Thyroid gland (tissue), 4 donors: ENCODE results near the gene BCAM.

Experiments
- POLR2A ChIP-seq, 2 donors: fragments of 450-650 bp; IDR thresholded peaks; one replicate each; pipeline ENCODE4 v1.6.1; 2017; ENCODE audit warnings: antibody characterized with exemption in 2 of 2, mild to moderate bottlenecking in 2 of 2, moderate library complexity in 1 of 2
- TF ChIP-seq, protein P1 (sequence below), 6 experiments: fragments of 200-600 bp in 3 of 6; fragments of 450-650 bp in 3 of 6; sonication (generic) in 3 of 6; IDR thresholded peaks; one replicate each; pipeline ENCODE4 v1.5.1; 2016 to 2019; ENCODE audit warnings: antibody characterized with exemption in 6 of 6, mild to moderate bottlenecking in 2 of 6, inconsistent platforms in 1 of 6, moderate library complexity in 1 of 6

DNA sequence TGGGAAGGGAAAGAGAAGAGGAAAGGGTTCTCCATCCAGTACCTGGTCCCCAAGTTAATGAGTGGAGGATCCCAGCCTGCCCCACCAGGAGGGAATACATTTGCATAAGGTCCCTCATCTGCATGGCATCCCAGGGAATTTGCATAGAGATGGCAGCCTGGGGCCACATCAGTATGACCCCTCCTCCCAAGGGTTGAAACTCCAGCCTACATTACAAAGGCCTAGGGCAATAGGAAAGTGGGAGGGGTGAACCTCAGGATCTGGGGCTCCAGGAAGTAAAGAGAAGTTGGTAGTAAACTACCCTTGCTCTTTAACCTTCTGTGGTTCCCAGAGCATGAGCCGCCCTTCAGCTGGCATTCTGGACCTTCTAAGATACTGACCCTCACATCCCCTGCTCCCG, 30.4 kb downstream of the BCAM start:
- TF ChIP-seq, protein P1, sequence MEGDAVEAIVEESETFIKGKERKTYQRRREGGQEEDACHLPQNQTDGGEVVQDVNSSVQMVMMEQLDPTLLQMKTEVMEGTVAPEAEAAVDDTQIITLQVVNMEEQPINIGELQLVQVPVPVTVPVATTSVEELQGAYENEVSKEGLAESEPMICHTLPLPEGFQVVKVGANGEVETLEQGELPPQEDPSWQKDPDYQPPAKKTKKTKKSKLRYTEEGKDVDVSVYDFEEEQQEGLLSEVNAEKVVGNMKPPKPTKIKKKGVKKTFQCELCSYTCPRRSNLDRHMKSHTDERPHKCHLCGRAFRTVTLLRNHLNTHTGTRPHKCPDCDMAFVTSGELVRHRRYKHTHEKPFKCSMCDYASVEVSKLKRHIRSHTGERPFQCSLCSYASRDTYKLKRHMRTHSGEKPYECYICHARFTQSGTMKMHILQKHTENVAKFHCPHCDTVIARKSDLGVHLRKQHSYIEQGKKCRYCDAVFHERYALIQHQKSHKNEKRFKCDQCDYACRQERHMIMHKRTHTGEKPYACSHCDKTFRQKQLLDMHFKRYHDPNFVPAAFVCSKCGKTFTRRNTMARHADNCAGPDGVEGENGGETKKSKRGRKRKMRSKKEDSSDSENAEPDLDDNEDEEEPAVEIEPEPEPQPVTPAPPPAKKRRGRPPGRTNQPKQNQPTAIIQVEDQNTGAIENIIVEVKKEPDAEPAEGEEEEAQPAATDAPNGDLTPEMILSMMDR (IDR thresholded peaks at IDR 0.05), result no peak
- no peak for TF ChIP-seq POLR2A (IDR thresholded peaks at IDR 0.05)
